HCT116 (cell line): Measurements from ENCODE around the gene MIER2. TPM values are rescaled to one million over a fixed set of nuclear protein-coding genes. Genes with fewer than 3 reads are reported as not detected.

Experiments used
- ATAC-seq: fragments of 200-7000 bp; cut with Tn5 transposase; 2 replicates; pipeline ENCODE4 v1.9.1; 2020; ENCODE audit warnings: mild to moderate bottlenecking, moderate library complexity
- BruUV-seq: library from RNA; stranded (reverse); fragments of 400-500 nt; replicated peaks from 2 replicates; lab custom pipeline; 2021; lab: Mats Ljungman, UMichigan
- CTCF ChIA-PET: fragments of 300-600 bp; sonication (Branson Sonifier 250); formaldehyde crosslinking; loops from one replicate; lab custom pipeline; 2021; ENCODE audit warnings: antibody characterized with exemption; lab: Charles Lee
- POLR2A ChIA-PET: fragments of 300-600, 350-600 bp; sonication (Branson Sonifier 250); formaldehyde crosslinking; loops from one replicate; lab custom pipeline; 2021; ENCODE audit warnings: antibody characterized with exemption; lab: Charles Lee
- RAD21 ChIA-PET, 2 experiments: fragments of 300-600 bp; sonication (Branson Sonifier 250); formaldehyde crosslinking; loops; one replicate each; lab custom pipeline; 2023; ENCODE audit warnings: low total read pairs in 2 of 2; ENCODE audit not compliant: uncharacterized antibody in 2 of 2, unreplicated experiment in 2 of 2, low non-redundant PET in 1 of 2; lab: Charles Lee
- DNase-seq: peaks from one replicate; pipeline ENCODE4 v3.0.0-alpha.2; 2010; ENCODE audit warnings: low read depth, low spot score
- H2AFZ ChIP-seq: fragments of 200-600 bp; shearing (Covaris generic), sonication (generic); 2 replicates; pipeline ENCODE4 v1.6.1; 2017; ENCODE audit warnings: low read depth, mixed run types, mixed read lengths, antibody characterized with exemption, low read length; ENCODE audit not compliant: poor library complexity, severe bottlenecking
- H3K27ac ChIP-seq: 2 replicates; pipeline ENCODE4 v1.5.1; 2012; ENCODE audit warnings: low read depth, low read length
- H3K27me3 ChIP-seq: fragments of 200-600 bp; sonication (generic); 2 replicates; pipeline ENCODE4 v1.6.1; 2016; ENCODE audit warnings: mixed run types, low read length, mixed read lengths; ENCODE audit not compliant: insufficient read depth
- H3K36me3 ChIP-seq, 2 experiments: fragments of 200-500 bp in 1 of 2; fragments of 200-600 bp in 1 of 2; sonication (Bioruptor generic) in 1 of 2; sonication (generic) in 1 of 2; 2 replicates each; pipeline versions ENCODE4 v1.5.1 to v1.6.1; 2014 to 2016; ENCODE audit warnings: low read length in 2 of 2, inconsistent platforms in 1 of 2, mixed read lengths in 1 of 2, mixed run types in 1 of 2; ENCODE audit not compliant: insufficient read depth in 2 of 2, control insufficient read depth in 1 of 2
- H3K4me1 ChIP-seq, 2 experiments: fragments of 200-600 bp in 1 of 2; sonication (generic) in 1 of 2; 2 replicates each; pipeline versions ENCODE4 v1.5.1 to v1.6.1; 2012 to 2017; ENCODE audit warnings: low read length in 2 of 2, inconsistent platforms in 1 of 2, mild to moderate bottlenecking in 1 of 2, mixed read lengths in 1 of 2, mixed run types in 1 of 2, moderate library complexity in 1 of 2; ENCODE audit not compliant: insufficient read depth in 2 of 2, control insufficient read depth in 1 of 2
- H3K4me2 ChIP-seq: fragments of 200-600 bp; sonication (generic); 2 replicates; pipeline ENCODE4 v1.6.1; 2017; ENCODE audit warnings: mixed run types, low read length, mixed read lengths
- H3K4me3 ChIP-seq, 2 experiments: fragments of 200-600 bp in 1 of 2; sonication (generic) in 1 of 2; replicated peaks in 1 of 2; 2 replicates each; pipeline ENCODE4 v1.5.1; 2011 to 2016; ENCODE audit warnings: low read length in 2 of 2, control low read depth in 1 of 2, low read depth in 1 of 2, mild to moderate bottlenecking in 1 of 2, mixed read lengths in 1 of 2, mixed run types in 1 of 2
- H3K79me2 ChIP-seq: fragments of 200-600 bp; sonication (generic); 2 replicates; pipeline ENCODE4 v1.6.1; 2017; ENCODE audit warnings: mild to moderate bottlenecking, mixed run types, low read length, moderate library complexity, mixed read lengths; ENCODE audit not compliant: insufficient read depth
- H3K9ac ChIP-seq: fragments of 200-600 bp; sonication (generic); 2 replicates; pipeline ENCODE4 v1.6.1; 2016; ENCODE audit warnings: low read length, mixed read lengths
- H3K9me2 ChIP-seq: fragments of 200-600 bp; sonication (generic), shearing (Covaris generic); 2 replicates; pipeline ENCODE4 v1.6.1; 2017; ENCODE audit warnings: mixed run types, mild to moderate bottlenecking, moderate library complexity; ENCODE audit not compliant: insufficient read depth
- H3K9me3 ChIP-seq, 2 experiments: fragments of 200-500 bp in 1 of 2; fragments of 200-600 bp in 1 of 2; sonication (Bioruptor generic) in 1 of 2; sonication (generic) in 1 of 2; 2 replicates each; pipeline ENCODE4 v1.6.1; 2014 to 2017; ENCODE audit warnings: low read length in 2 of 2, mixed read lengths in 2 of 2, inconsistent platforms in 1 of 2, low read depth in 1 of 2, mild to moderate bottlenecking in 1 of 2, mixed run types in 1 of 2, moderate library complexity in 1 of 2; ENCODE audit not compliant: control insufficient read depth in 1 of 2, insufficient read depth in 1 of 2
- H4K20me1 ChIP-seq: fragments of 200-600 bp; sonication (generic), shearing (Covaris generic); 2 replicates; pipeline ENCODE4 v1.6.1; 2017; ENCODE audit warnings: mixed run types, mild to moderate bottlenecking, moderate library complexity; ENCODE audit not compliant: insufficient read depth
- CEBPB ChIP-seq: IDR thresholded peaks from 2 replicates; pipeline ENCODE4 v1.6.1; 2012; ENCODE audit warnings: low read depth
- EGR1 ChIP-seq: IDR thresholded peaks from 2 replicates; pipeline ENCODE4 v1.6.1; 2012; ENCODE audit warnings: low read depth
- ELF1 ChIP-seq: IDR thresholded peaks from 2 replicates; pipeline ENCODE4 v1.6.1; 2012; ENCODE audit warnings: low read depth, borderline replicate concordance
- EZH2 ChIP-seq: fragments of 200-600 bp; sonication (generic); IDR thresholded peaks from 2 replicates; pipeline ENCODE4 v1.6.1; 2017; ENCODE audit warnings: antibody characterized with exemption, mixed run types
- FOSL1 ChIP-seq: IDR thresholded peaks from 2 replicates; pipeline ENCODE4 v1.6.1; 2012; ENCODE audit warnings: low read depth
- JUND ChIP-seq: IDR thresholded peaks from 2 replicates; pipeline ENCODE4 v1.6.1; 2012
- POLR2AphosphoS5 ChIP-seq: IDR thresholded peaks from 2 replicates; pipeline ENCODE4 v1.6.1; 2011; ENCODE audit warnings: mild to moderate bottlenecking, low read depth, low read length, moderate library complexity
- REST ChIP-seq: IDR thresholded peaks from 2 replicates; pipeline ENCODE4 v1.6.1; 2012; ENCODE audit warnings: low read depth
- SIN3A ChIP-seq: IDR thresholded peaks from 2 replicates; pipeline ENCODE4 v1.6.1; 2012; ENCODE audit warnings: low read depth
- SP1 ChIP-seq: IDR thresholded peaks from 2 replicates; pipeline ENCODE4 v1.6.1; 2012; ENCODE audit warnings: low read depth
- SRF ChIP-seq: IDR thresholded peaks from 2 replicates; pipeline ENCODE4 v1.6.1; 2012; ENCODE audit warnings: low read depth
- TCF7L2 ChIP-seq: IDR thresholded peaks from 2 replicates; pipeline ENCODE4 v1.7.0; 2011; ENCODE audit warnings: borderline replicate concordance, inconsistent platforms; ENCODE audit not compliant: insufficient read depth, insufficient read length; ENCODE audit errors: extremely low read depth
- YY1 ChIP-seq: IDR thresholded peaks from 2 replicates; pipeline ENCODE4 v1.6.1; 2011; ENCODE audit warnings: low read length, low read depth, moderate library complexity, mild to moderate bottlenecking; ENCODE audit not compliant: insufficient replicate concordance; ENCODE audit errors: extremely low read depth
- ZFX ChIP-seq: fragments of 450-650 bp; IDR thresholded peaks from 2 replicates; pipeline ENCODE4 v1.6.1; 2017
- ZNF274 ChIP-seq: fragments of 200-500 bp; sonication (Bioruptor generic); IDR thresholded peaks from 2 replicates; pipeline ENCODE4 v1.6.1; 2014; ENCODE audit warnings: mild to moderate bottlenecking, low read depth, low read length, inconsistent platforms
- intact Hi-C: fragments of 100-400 bp; cut with micrococcal nuclease; formaldehyde crosslinking; loops from 2 replicates; pipeline ENCODE4 v1.10.0; 2022
- total RNA-seq: library from RNA; stranded (reverse); gene quantifications from one replicate; pipeline ENCODE4 v1.2.1, GENCODE V29; 2021; ENCODE audit not compliant: unreplicated experiment
- TF ChIP-seq, protein P1 (sequence below): IDR thresholded peaks from 2 replicates; pipeline ENCODE4 v1.6.1; 2011; ENCODE audit warnings: mild to moderate bottlenecking, low read length, moderate library complexity; ENCODE audit not compliant: insufficient replicate concordance; ENCODE audit errors: extremely low read depth
- TF ChIP-seq, protein P2 (sequence below): IDR thresholded peaks from 2 replicates; pipeline ENCODE4 v1.6.1; 2012
- TF ChIP-seq, protein P3 (sequence below): IDR thresholded peaks from 2 replicates; pipeline ENCODE4 v1.6.1; 2012

MIER2 gene
- total RNA-seq, 1 experiment from 2014 or later: 41.5 TPM

- no peaks in the 10 kb centered on the region for H4K20me1 ChIP-seq
- BruUV-seq: no TSS peak
- intact Hi-C loops: no loop called here
- peaks cover 7% of the 10 kb centered on the region in 2 experiments; a peak in 3 of 4 replicates for H3K36me3 ChIP-seq
- no peaks in the 10 kb centered on the region for H3K9me3 ChIP-seq
- H3K9ac ChIP-seq: no peak overlapping the region
- no peaks in the 10 kb centered on the region for H3K4me1 ChIP-seq
- H3K79me2 ChIP-seq: no peaks in the 10 kb centered on the region
- H3K9me2 ChIP-seq: no peaks in the 10 kb centered on the region
- ChIA-PET RAD21 (no interaction called here), CTCF (no interaction called here), POLR2A (no interaction called here)
- no peak overlapping the region for H3K4me3 ChIP-seq
- ATAC-seq: no peak
- no peak for DNase-seq
- no peak overlapping the region for H2AFZ ChIP-seq
- no peak overlapping the region for H3K27ac ChIP-seq
- TF ChIP-seq TCF7L2 (no peak), EZH2 (no peak), ZFX (no peak), SIN3A (no peak), ZNF274 (no peak), YY1 (no peak), ELF1 (no peak), REST (no peak), EGR1 (no peak), POLR2AphosphoS5 (no peak), SRF (no peak), SP1 (no peak), FOSL1 (no peak), CEBPB (no peak), JUND (no peak)
- TF ChIP-seq, protein P1, sequence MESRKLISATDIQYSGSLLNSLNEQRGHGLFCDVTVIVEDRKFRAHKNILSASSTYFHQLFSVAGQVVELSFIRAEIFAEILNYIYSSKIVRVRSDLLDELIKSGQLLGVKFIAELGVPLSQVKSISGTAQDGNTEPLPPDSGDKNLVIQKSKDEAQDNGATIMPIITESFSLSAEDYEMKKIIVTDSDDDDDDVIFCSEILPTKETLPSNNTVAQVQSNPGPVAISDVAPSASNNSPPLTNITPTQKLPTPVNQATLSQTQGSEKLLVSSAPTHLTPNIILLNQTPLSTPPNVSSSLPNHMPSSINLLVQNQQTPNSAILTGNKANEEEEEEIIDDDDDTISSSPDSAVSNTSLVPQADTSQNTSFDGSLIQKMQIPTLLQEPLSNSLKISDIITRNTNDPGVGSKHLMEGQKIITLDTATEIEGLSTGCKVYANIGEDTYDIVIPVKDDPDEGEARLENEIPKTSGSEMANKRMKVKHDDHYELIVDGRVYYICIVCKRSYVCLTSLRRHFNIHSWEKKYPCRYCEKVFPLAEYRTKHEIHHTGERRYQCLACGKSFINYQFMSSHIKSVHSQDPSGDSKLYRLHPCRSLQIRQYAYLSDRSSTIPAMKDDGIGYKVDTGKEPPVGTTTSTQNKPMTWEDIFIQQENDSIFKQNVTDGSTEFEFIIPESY: no peak
- TF ChIP-seq, protein P2, sequence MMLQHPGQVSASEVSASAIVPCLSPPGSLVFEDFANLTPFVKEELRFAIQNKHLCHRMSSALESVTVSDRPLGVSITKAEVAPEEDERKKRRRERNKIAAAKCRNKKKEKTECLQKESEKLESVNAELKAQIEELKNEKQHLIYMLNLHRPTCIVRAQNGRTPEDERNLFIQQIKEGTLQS: no peak
- TF ChIP-seq, protein P3, sequence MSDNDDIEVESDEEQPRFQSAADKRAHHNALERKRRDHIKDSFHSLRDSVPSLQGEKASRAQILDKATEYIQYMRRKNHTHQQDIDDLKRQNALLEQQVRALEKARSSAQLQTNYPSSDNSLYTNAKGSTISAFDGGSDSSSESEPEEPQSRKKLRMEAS: no peak
- no peak overlapping the region for H3K4me2 ChIP-seq
- no peaks in the 10 kb centered on the region for H3K27me3 ChIP-seq
Measured at GRCh38 chr19:308471-309205, 36.0 kb downstream of the MIER2 start.
